LNCAP (cell line): ENCODE results near the gene TTC36.
A peak's percentile ranks its signal among the peaks of the same experiment; 100 is the strongest.

ENCODE experiments used
- CTCF ChIP-seq: fragments of 450-650 bp; IDR thresholded peaks from 2 replicates; pipeline ENCODE4 v1.5.1; 2017; ENCODE audit warnings: mild to moderate bottlenecking

TTC36 gene

GRCh38 chr11:118511601-118512000 is 15.7 kb upstream of the TTC36 start:
- TF ChIP-seq CTCF = no peak

- TF ChIP-seq CTCF = no peak
These were observed 13.2 kb upstream of the TTC36 start for GRCh38 chr11:118514103-118514502.

- TF ChIP-seq CTCF = no peak
These were observed 7.7 kb upstream of the TTC36 start for GRCh38 chr11:118519549-118519948.

GRCh38 chr11:118521892-118522311 is 5.4 kb upstream of the TTC36 start:
- no peak for TF ChIP-seq CTCF

GRCh38 chr11:118522571-118523072 is 4.7 kb upstream of the TTC36 start:
- TF ChIP-seq CTCF = peak; percentile 67

- TF ChIP-seq CTCF = no peak
These were observed 2.9 kb upstream of the TTC36 start for GRCh38 chr11:118524356-118524755.

GRCh38 chr11:118524757-118525470 is 2.4 kb upstream of the TTC36 start:
- TF ChIP-seq CTCF = no peak
